ENCODE data around the gene C17orf107.
"Not testable (repeated sequence)": the region's sequence is repeated elsewhere in the genome, so short reads cannot be mapped to it uniquely, and the experiment has no call there.

C17orf107 gene

DNA sequence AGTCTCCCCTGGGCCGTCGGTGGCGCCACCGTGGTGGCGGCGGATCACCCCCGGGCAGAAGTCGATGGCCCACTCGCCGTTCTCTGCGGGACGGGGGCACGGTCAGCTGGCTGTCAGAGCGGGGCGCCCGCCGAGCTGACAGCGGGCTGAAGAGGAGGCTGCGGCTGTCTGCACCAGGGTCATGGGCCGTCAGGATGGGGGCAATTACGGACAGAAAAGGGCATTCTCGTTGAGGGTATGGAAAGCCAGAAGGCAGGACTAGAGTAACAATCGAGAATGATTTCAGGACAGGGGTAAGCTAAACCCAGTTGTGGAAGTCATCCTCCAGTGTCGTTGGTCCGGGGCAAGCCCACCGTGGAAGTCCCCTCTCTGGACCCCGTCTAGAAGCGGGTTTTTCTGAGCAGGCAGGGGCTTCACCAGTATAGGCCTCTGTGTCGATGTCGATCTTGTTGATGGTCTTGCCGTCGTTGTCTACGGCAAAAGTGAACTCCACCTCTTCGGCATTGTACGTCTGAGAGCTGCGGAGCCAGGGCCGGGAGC lies 1.8 kb downstream of the C17orf107 start:
- no peak for DNase-seq (ENCODE audit: low read depth)
- no peak overlapping the region for H3K4me3 ChIP-seq (ENCODE audit: low read length)
- TF ChIP-seq, protein P1, sequence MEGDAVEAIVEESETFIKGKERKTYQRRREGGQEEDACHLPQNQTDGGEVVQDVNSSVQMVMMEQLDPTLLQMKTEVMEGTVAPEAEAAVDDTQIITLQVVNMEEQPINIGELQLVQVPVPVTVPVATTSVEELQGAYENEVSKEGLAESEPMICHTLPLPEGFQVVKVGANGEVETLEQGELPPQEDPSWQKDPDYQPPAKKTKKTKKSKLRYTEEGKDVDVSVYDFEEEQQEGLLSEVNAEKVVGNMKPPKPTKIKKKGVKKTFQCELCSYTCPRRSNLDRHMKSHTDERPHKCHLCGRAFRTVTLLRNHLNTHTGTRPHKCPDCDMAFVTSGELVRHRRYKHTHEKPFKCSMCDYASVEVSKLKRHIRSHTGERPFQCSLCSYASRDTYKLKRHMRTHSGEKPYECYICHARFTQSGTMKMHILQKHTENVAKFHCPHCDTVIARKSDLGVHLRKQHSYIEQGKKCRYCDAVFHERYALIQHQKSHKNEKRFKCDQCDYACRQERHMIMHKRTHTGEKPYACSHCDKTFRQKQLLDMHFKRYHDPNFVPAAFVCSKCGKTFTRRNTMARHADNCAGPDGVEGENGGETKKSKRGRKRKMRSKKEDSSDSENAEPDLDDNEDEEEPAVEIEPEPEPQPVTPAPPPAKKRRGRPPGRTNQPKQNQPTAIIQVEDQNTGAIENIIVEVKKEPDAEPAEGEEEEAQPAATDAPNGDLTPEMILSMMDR (conservative IDR thresholded peaks at IDR 0.05; ENCODE audit: low read length) = no peak

DNA sequence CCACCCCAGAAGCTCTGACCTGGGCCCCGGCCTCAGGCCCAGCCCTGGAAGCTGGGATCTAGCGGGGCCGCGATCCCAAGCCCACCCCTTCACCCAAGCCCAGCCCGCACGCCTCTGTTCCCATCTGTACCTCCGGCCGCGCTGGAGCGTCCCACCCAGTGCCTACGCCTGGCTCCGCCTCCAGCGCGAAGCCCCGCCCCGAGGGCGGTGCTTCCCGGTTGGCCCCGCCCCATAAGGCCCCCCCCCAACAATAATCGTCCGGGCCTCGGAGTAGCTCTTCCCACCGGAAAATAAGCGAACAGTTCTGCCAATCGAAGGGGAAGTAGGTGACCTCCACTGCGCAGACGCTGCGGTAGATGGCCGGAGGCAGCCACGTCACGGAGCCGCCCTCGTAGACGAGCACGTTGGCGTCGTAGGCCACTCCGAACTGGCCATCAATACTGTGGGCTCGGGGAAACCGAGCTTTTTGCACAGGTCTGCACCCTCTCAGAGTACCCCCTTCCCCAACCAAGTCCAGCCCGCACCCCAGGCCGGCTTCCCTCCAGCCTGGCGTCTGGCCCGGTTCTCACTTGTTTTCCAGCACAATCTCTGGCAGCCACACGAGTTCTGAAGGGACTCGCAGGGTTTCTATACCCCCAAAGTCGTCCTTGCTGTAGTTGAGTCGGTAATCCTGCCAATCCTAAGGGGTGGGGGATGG lies 2.5 kb downstream of the C17orf107 start:
- H3K4me3 ChIP-seq (ENCODE audit: low read length) = no peak overlapping the region
- no peak for DNase-seq (ENCODE audit: low read depth)

DNA sequence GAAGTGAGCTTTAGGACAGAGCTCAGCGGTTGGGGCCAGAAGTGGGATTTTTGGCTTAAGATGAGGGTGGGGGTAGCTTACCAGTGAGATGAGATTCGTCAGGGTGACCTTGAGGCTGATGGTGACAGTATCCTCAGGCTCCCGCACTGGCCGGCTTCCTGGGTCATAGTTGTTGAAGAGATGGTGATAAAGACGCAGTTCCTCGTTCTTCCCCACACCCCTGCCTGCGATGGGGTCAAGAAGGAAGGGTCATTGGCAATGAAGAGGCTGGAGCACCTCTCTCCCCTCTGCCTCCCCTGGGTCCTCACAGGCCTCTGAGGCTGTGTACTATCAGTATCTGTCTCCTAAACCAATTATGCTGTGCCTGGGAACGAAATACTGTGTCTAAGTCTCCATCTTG lies 3.2 kb downstream of the C17orf107 start:
- H3K4me3 ChIP-seq (ENCODE audit: low read length) = no peak overlapping the region
- DNase-seq (ENCODE audit: low read depth) = no peak
- TF ChIP-seq, protein P1 (conservative IDR thresholded peaks at IDR 0.05; ENCODE audit: low read length) = no peak

More for the DNA sequence above, 2.5 kb downstream of the C17orf107 start:
- TF ChIP-seq, protein P1 (conservative IDR thresholded peaks at IDR 0.05; ENCODE audit: low read length) = no peak

DNA sequence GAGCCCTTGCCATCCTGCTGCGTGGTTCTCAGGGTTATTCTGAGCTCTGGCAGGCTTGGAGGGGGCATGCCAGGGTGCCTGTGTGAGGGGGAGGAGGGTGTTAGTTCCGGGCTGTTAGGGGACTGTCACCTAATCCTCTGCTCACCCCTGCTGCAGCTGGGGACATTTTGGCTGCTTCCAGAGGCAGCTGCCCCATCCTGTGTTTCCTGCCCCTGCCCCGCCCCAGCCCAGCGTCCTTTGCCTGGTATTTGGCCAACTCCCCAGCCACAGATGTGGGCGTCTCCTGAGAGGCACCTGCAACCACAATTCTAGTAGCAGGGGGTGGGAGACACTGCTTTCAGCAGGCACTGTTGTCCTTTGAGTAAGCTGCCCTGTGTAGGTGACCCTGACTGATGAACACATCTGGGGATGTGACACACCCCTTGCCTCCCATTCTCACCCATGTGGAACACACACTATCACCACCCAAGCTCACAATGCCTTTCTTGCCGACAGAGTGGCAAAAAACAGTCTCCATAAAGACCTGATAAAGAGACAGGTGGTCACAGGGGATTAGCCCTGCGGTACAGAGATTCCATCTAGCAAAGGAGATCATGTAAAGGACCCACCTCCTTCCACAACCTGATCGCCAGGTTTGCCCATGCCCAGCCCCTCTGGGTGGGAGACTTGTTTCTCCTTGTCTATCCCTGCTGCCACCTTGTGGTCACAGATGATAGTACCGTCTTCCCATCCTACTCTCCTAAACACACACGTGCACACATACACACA lies 3.9 kb downstream of the C17orf107 start, which contains the start of gene CHRNE:
Gene CHRNE (minus strand): TSS at position 48 of the 768 bp plus-strand sequence. CDS start 35 bp downstream, at position 13.
- peak; percentile 68 for DNase-seq (ENCODE audit: low read depth)
- H3K4me3 ChIP-seq (ENCODE audit: low read length) = no peak within 1 kb of the TSS
- TF ChIP-seq, protein P1 (conservative IDR thresholded peaks at IDR 0.05; ENCODE audit: low read length) = peak; percentile 81

DNA sequence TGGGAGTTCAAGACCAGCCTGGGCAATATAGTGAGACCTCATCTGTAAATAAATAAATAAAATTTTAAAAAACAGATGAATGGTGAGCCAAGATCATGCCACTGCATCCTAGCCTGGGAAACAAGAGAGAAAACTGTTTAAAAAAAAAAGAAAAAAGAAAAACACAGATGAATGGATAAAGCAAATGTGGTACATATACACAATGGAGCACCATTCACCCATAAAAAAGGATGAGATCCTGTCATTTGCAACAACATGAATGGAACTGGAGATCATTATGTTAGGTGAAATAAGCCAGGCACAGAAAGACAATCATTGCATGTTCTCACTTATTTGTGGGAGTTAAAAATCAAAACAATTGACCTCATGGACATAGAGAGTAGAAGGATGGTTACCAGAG lies 7.3 kb downstream of the C17orf107 start:
- not testable (repeated sequence) for DNase-seq (ENCODE audit: low read depth); H3K4me3 ChIP-seq (ENCODE audit: low read length)

DNA sequence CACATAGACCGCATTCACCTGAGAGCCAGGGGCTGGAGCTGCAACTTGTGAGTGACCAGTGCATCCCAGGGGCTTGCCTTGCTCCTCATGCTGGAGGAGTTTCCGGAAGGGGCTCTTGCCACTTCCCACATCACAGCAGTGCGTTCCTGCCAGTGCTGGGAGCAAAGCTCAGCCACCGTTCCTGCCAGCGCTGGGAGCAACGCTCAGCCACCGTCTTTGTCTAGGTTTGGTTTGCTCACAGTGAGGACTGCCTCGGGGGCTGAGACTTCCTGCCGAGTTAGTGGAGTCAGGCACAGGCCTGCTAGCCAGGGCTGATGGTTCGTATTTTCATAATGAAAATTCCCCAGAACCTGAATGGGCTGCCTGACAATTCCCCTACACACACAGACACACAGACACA lies 9.0 kb downstream of the C17orf107 start:
- peak; percentile 22 for DNase-seq (ENCODE audit: low read depth)
- TF ChIP-seq, protein P1 (conservative IDR thresholded peaks at IDR 0.05; ENCODE audit: low read length) = no peak
- H3K4me3 ChIP-seq (ENCODE audit: low read length) = no peak overlapping the region

DNA sequence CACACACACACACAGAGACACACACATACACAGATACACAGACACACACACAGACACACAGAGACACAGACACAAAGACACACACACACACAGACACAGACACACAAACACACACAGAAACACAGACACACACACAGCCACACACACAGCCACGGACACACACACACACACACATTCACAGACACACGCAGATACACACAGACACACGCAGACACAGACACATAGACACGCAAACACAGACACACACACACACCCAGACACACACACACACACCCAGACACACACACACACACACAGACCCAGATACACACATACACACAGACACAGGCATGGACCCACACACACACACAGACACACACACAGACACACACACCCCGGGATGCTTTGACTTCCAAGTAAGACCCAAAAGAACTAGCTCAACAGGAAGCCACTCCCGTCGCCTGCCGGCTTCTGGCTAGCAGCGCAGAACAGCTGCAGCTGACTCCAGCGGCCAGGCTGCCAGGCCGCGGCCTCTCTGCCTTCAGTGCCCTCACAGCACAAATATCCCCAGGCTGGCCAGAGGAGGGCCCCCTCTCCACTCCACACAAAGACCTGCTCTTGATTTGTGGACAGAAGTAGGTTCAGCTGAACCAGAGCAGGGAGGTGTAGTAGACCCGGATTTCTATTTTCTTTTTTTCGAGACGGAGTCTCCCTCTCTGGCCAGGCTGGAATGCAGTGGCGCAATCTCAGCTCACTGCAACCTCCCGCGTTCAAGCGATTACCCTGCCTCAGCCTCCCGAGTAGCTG lies 9.6 kb downstream of the C17orf107 start:
- no peak overlapping the region for H3K4me3 ChIP-seq (ENCODE audit: low read length)
- DNase-seq (ENCODE audit: low read depth) = peak; percentile 96
- TF ChIP-seq, protein P1 (conservative IDR thresholded peaks at IDR 0.05; ENCODE audit: low read length) = peak; percentile 82
